AG04450 (cell line): ENCODE results near the gene DCTN3. TPM values are rescaled to one million over a fixed set of nuclear protein-coding genes. Genes with fewer than 3 reads are reported as not detected.

Experiments used
- CTCF ChIA-PET: fragments of 300-600, 350-600 bp; formaldehyde crosslinking; extraction: SDS; loops from one replicate; lab custom pipeline; 2022; ENCODE audit warnings: antibody characterized with exemption, inconsistent platforms; lab: Charles Lee
- POLR2A ChIA-PET: fragments of 350-600 bp; formaldehyde crosslinking; extraction: SDS; loops from one replicate; lab custom pipeline; 2021; ENCODE audit warnings: antibody characterized with exemption, inconsistent platforms; lab: Yijun Ruan, JAX
- DNase-seq: peaks from one replicate; pipeline ENCODE4 v3.0.0-alpha.2; 2011; ENCODE audit warnings: low read depth, low spot score
- H3K27ac ChIP-seq: one replicate; pipeline ENCODE4 v1.5.1; 2012; ENCODE audit warnings: low read depth, low read length, control low read depth
- H3K27me3 ChIP-seq: one replicate; pipeline ENCODE4 v1.6.0; 2012; ENCODE audit warnings: low read length; ENCODE audit not compliant: control insufficient read depth, insufficient read depth
- H3K4me3 ChIP-seq: 2 replicates; pipeline ENCODE4 v1.5.1; 2011; ENCODE audit warnings: mild to moderate bottlenecking, low read depth, low read length, control low read depth
- H3K9me3 ChIP-seq: 2 replicates; pipeline ENCODE4 v1.5.1; 2012; ENCODE audit warnings: low read length; ENCODE audit not compliant: control insufficient read depth, insufficient read depth
- polyA plus RNA-seq: library from polyadenylated mRNA; depleted of rRNA; stranded (reverse); fragments of >200 nt; gene quantifications from 2 replicates; pipeline ENCODE4 v1.2.3, GENCODE V29; 2011
- TF ChIP-seq, protein P1 (sequence below): IDR thresholded peaks from 2 replicates; pipeline ENCODE4 v1.5.1; 2011; ENCODE audit warnings: low read depth, low read length, control low read depth, inconsistent platforms

Gene DCTN3
- polyA plus RNA-seq, 1 experiment, result 97.6 TPM

DNA sequence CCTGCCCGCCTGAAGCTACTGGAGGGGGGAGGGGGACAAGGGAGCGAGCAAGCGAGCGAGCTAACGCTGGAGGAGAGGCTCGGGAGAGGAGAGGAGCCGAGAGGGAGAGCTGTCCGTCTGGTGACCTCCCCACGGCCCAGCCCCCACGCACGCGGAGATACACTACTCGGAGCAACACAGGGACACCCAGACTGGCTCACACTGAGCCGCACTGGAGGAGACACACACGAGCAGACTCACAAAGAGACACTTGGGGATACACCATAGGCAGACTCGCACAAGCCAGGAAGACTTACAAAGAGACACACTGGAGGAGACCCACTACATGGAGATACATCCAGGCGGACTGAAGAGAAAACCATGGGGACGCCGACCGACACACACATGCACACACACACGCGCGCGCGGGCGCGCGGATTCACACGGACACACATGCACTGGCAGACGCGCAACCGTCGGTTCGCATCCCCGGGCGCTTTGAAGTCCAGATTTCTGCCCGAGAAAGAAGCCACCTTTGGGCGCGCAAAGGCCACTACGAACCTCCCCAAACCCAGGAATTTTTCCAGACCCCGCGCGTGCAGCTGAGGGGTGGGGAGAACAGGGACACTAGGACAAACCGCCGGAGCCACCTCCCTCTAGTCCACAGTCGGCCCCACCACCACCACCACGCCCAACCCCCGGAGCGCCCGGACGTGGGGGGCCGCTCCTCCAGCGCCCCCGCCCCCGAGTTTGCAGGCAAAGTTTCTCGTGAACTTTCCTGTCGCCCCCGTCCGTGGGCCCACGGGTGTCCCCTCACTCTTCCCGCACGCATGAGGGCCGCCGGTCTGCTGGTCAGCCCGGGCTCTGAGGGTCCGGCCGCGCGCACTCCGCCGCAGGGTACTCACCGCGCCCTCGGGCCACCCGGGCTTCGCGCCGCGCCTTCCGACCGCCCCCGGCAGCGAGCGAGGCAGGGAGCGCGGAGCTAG is 31.3 kb downstream of the DCTN3 start:
- H3K27ac ChIP-seq, result no peak overlapping the region
- H3K27me3 ChIP-seq, result peaks cover 85% of the 10 kb centered on the region
- H3K4me3 ChIP-seq, result no peak overlapping the region
- H3K9me3 ChIP-seq, result no peaks in the 10 kb centered on the region; the same call in 1 of the 2 replicates
- POLR2A ChIA-PET, result no interaction called here
- TF ChIP-seq, protein P1, sequence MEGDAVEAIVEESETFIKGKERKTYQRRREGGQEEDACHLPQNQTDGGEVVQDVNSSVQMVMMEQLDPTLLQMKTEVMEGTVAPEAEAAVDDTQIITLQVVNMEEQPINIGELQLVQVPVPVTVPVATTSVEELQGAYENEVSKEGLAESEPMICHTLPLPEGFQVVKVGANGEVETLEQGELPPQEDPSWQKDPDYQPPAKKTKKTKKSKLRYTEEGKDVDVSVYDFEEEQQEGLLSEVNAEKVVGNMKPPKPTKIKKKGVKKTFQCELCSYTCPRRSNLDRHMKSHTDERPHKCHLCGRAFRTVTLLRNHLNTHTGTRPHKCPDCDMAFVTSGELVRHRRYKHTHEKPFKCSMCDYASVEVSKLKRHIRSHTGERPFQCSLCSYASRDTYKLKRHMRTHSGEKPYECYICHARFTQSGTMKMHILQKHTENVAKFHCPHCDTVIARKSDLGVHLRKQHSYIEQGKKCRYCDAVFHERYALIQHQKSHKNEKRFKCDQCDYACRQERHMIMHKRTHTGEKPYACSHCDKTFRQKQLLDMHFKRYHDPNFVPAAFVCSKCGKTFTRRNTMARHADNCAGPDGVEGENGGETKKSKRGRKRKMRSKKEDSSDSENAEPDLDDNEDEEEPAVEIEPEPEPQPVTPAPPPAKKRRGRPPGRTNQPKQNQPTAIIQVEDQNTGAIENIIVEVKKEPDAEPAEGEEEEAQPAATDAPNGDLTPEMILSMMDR, result no peak
- DNase-seq, result no peak
- CTCF ChIA-PET, result interaction anchor here (0.7 to 2.3 kb wide), 3 partner anchors 185 to 404 kb away, joined by 3 to 10 read pairs (median 8); no protein-coding TSS in a partner anchor

DNA sequence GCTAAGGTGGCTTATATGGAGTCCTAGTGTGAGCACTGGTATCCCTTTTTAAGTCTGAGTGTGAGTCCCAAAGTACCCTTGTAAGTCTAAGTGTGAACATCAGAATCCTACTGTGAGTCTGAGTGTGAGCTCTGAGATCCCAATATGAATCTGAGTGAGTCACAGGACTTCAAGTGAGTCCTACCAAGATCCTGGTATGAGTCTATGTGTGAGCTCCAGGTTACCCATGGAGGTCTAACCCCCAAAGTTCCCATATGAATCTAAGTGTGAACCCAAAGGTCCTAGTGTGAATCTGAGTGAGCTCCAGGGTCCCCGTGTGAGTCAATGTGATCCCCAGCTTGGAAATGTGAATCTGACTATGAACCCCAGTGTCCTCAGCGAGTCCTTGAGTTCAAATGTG is 33.0 kb downstream of the DCTN3 start:
- no peak overlapping the region for H3K27ac ChIP-seq
- no peaks in the 10 kb centered on the region; the same call in 1 of the 2 replicates for H3K9me3 ChIP-seq
- CTCF ChIA-PET, result interaction anchor here (1.3 to 2.3 kb wide), 3 partner anchors 17 to 184 kb away, joined by 8 to 10 read pairs (median 8); no protein-coding TSS in a partner anchor
- H3K27me3 ChIP-seq, result peaks cover 79% of the 10 kb centered on the region
- DNase-seq, result no peak
- H3K4me3 ChIP-seq, result no peak overlapping the region
- TF ChIP-seq, protein P1, result no peak
- POLR2A ChIA-PET, result no interaction called here

DNA sequence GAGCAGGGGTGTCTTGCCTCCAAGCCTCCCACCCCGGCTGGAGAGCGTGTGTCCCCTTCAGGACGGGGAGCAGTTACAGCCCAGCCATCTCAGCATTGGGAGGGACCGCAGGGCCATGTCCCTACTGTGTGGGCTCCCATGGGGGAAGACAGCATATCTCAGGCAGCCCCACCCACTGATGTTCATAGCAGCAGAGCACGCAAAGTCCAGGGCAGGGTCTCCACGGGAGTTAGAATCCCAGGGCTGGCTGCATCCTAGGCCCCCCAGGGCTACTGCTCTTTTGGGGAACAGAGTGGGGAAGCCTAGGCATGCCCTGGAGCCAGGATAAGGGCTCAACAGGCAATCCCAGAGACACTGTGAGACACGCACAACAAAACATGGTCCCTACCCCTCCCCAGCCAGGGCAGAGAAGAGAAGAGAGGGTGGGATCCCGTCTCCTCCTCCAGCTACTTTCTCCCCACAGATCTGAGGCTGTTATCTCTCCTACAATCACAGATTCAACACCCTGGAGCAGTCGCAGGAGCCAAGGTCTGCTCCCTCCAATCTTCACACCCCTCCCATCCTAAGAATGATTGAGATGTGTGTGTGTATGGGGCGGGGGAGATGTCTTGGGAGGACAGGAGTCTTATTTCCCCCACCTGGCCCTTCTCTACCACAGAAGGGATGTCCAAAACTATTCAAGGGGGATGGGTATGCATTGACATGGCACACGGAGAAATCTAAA is 34.2 kb downstream of the DCTN3 start:
- H3K27me3 ChIP-seq, result peaks cover 77% of the 10 kb centered on the region
- H3K27ac ChIP-seq, result no peak overlapping the region
- ChIA-PET CTCF (interaction anchor here (1.3 kb wide), 1 partner anchor 18 kb away, joined by 8 read pairs; no protein-coding TSS in a partner anchor), POLR2A (no interaction called here)
- no peaks in the 10 kb centered on the region; the same call in 1 of the 2 replicates for H3K9me3 ChIP-seq
- no peak for DNase-seq
- TF ChIP-seq, protein P1, result no peak
- no peak overlapping the region for H3K4me3 ChIP-seq

DNA sequence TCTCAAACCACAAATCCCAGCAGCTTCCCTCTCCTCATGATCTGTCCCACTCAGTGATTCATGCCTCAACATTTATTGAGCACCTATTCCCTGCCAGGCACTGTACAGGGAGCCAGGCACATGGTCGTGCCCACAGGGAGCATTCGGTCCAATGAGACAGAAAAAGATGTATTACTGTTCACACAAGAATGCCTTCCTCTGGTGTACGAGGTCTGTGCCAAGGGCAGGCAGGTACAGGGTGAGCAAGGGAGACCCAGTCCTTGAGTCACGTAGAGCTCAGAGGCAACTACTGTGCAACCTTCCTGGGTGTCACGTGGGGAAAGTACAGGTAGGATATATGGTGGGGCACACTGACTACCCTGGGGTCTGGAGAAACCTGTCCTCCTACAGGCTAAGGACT is 35.3 kb downstream of the DCTN3 start:
- CTCF ChIA-PET, result interaction anchor here (2.4 kb wide), 1 partner anchor 37 kb away, joined by 9 read pairs; no protein-coding TSS in a partner anchor
- H3K27ac ChIP-seq, result no peak overlapping the region
- peaks cover 77% of the 10 kb centered on the region for H3K27me3 ChIP-seq
- TF ChIP-seq, protein P1, result no peak
- DNase-seq, result no peak
- H3K4me3 ChIP-seq, result no peak overlapping the region
- H3K9me3 ChIP-seq, result no peaks in the 10 kb centered on the region; the same call in 1 of the 2 replicates
- POLR2A ChIA-PET, result no interaction called here
